IMR-90 (cell line): ENCODE data around the gene KCNG4.

Experiments used
- BHLHE40 ChIP-seq: fragments of 150-350 bp; IDR thresholded peaks from 2 replicates; pipeline ENCODE4 v1.6.1; 2016; ENCODE audit warnings: mild to moderate bottlenecking, low read depth, low read length
- CTCF ChIP-seq: conservative IDR thresholded peaks from 2 replicates; pipeline ENCODE4 v1.5.1; 2012; ENCODE audit warnings: mild to moderate bottlenecking, low read depth, low read length, improper control_type of control experiment
- POLR2A ChIP-seq: IDR thresholded peaks from 2 replicates; pipeline ENCODE4 v1.6.1; 2012; ENCODE audit warnings: mild to moderate bottlenecking, low read depth, low read length
- RCOR1 ChIP-seq: IDR thresholded peaks from 2 replicates; pipeline ENCODE4 v1.6.1; 2012; ENCODE audit warnings: mild to moderate bottlenecking, low read length, improper control_type of control experiment; ENCODE audit not compliant: insufficient replicate concordance

GRCh38 chr16:84169765-84170310, 70.0 kb downstream of the KCNG4 start:
- TF ChIP-seq RCOR1, result no peak
- no peak for TF ChIP-seq POLR2A
- TF ChIP-seq BHLHE40, result no peak
- no peak for TF ChIP-seq CTCF
